RWPE1 (cell line): Measurements from ENCODE around the gene RNF227.

Source experiments
- CTCF ChIA-PET: fragments of 350-600 bp; sonication (Branson Sonifier 250); formaldehyde crosslinking; extraction: SDS; loops from one replicate; lab custom pipeline; 2021; lab: Yijun Ruan, JAX
- POLR2A ChIA-PET: fragments of 400-600 bp; formaldehyde crosslinking; extraction: SDS; loops from one replicate; lab custom pipeline; 2020; ENCODE audit warnings: antibody characterized with exemption; ENCODE audit not compliant: low non-redundant PET; lab: Yijun Ruan, JAX
- DNase-seq: peaks from one replicate; pipeline ENCODE4 v3.0.0; 2012; ENCODE audit warnings: low spot score
- H3K27ac ChIP-seq: fragments of 450-650 bp; 2 replicates; pipeline ENCODE4 v1.5.1; 2017
- CTCF ChIP-seq: fragments of 450-650 bp; conservative IDR thresholded peaks from 2 replicates; pipeline ENCODE4 v1.5.1; 2017; ENCODE audit warnings: low read depth, mild to moderate bottlenecking

RNF227 gene

GRCh38 chr17:7887482-7888183 lies 28.5 kb downstream of the RNF227 start:
- ChIA-PET POLR2A (interaction anchor here (0.7 kb wide), 1 partner anchor 56 kb away, joined by 3 read pairs; no protein-coding TSS in a partner anchor), CTCF (no interaction called here)
- peak overlapping the region; percentile 98 for H3K27ac ChIP-seq
- TF ChIP-seq CTCF: no peak
- DNase-seq: peak; percentile 97

DNA sequence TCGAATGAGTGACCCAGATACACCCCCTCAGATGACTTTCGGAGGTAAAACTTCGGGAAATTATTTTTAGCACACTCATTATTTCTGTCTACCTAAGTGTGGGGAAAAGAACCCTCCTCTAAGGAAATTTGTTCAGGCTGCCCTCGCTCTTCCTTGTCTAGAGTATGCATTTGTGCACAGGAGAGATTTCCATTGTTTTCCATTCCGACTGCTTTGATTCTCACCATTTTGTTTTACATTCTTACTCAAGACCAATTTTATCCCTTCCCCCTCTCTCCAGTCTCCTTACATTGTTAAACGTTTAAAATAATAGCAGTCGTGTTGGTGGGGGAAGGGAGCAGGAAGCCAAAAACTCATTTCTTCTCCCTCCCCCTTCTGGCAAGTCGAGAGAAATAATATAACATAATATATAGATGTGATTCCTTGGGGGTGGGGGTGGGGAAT lies 29.0 kb downstream of the RNF227 start:
- H3K27ac ChIP-seq: peak overlapping the region; percentile 98
- ChIA-PET CTCF (interaction anchor here (0.6 kb wide), 1 partner anchor 11 kb away, joined by 3 read pairs; no protein-coding TSS in a partner anchor), POLR2A (no interaction called here)
- no peak for DNase-seq
- no peak for TF ChIP-seq CTCF

DNA sequence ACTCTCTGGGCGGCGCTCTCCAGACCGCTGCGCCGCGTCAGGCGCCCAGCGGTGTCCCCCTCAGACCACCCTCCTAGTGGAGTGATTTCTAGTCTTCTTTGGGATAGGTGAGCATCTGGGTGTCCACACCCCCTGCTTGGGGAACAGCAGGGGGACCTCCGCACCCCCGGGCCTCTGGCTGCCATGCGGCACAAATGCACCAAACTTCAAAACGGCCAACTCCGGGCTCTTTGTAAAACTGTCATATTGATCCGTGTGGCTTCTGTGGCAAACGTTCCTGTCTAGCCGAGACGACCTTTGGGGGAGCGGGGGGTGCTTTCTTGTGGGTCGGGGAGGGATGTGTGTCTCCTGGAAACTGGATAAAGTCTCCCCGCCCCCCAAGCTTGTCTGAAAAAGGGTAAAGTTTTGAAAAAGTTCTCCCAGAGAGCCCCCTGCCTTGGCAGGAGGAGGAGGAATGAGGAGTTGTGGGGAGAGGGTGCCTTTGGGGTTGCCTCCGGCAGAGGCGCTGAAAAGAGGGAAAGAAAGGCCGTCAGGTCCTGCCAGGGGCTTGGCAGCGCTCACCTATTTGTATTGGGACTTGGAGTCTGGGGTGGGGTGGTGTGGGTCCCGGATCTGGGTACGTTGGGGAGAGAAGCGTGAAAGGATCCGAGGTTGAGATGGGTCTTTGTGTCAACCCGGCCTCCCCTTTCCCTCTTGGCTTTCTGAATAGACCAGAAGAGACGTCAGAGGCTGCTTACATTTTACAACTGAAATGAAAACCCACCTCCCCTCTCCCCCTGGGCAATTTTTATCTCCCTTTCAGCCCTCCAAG lies 29.7 kb downstream of the RNF227 start:
- no peak for DNase-seq
- H3K27ac ChIP-seq: peak overlapping the region; percentile 98
- ChIA-PET CTCF (interaction anchor here (0.6 to 0.7 kb wide), 2 partner anchors 12 to 155 kb away, joined by 3 read pairs; no protein-coding TSS in a partner anchor), POLR2A (no interaction called here)
- TF ChIP-seq CTCF: no peak

DNA sequence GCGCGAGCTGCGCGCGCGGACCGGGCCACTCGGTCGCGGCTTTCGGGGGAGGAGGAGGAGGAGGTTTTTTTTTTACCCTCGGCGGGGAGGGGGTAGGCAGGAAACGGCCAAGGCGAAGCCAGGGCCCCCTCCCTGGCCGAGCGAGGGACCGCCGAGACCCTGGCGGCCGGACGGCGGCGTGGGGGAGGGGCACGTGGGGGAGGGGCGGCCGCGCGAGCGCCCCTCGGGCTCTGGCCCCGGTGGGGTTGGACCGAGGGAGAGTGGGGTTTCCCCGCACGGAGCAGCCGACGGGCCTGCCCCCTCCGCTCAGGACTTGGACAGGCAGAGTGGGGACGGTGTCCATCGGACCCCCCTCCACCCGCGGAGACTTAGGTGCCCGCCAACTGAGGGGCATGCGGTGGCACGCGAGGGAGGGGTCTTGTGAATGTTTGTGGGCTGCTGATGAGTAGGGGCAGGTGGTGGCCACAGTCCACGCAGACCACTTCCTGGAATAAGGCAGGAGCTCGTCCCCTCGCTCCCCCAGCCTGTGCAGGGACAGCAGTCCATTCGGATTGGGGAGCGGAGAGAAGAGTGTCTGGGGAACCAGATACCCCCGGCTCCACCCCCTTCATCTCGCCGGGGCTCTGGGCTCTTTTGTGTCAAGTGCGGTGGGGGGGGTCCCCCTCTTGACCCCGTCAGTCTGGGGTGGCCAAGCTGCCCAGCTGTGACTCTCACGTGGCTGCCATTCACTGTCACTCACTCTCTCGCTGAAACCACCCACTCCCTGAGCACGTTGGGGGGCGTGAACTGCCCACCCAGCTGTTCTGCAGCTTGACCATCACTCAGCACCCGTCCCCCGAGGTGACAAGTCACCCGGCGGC lies 30.5 kb downstream of the RNF227 start:
- POLR2A ChIA-PET: no interaction called here
- CTCF ChIA-PET: interaction anchor here (0.7 kb wide), 1 partner anchor 156 kb away, joined by 3 read pairs; no protein-coding TSS in a partner anchor
- H3K27ac ChIP-seq: peak overlapping the region; percentile 98
- no peak for TF ChIP-seq CTCF
- DNase-seq: no peak

- peak overlapping the region; percentile 98 for H3K27ac ChIP-seq
- ChIA-PET POLR2A (no interaction called here), CTCF (no interaction called here)
- TF ChIP-seq CTCF: no peak
- DNase-seq: no peak
Measured at GRCh38 chr17:7884581-7885366, 31.3 kb downstream of the RNF227 start.
